Activated CD8-positive, alpha-beta memory T cell treated with anti-CD3 and anti-CD28 coated beads, Interleukin-2, amount 50 U/mL, for 1 hour (primary cell): ENCODE results near the gene ACSF3.
"Not testable (repeated sequence)": the region's sequence is repeated elsewhere in the genome, so short reads cannot be mapped to it uniquely, and the experiment has no call there.

Experiments
- DNase-seq: peaks from one replicate; pipeline ENCODE4 v3.0.0-alpha.2; 2020; ENCODE audit errors: extremely low read depth

ACSF3 gene

GRCh38 chr16:89161763-89162713 is 68.4 kb downstream of the ACSF3 start:
- no peak for DNase-seq

DNA sequence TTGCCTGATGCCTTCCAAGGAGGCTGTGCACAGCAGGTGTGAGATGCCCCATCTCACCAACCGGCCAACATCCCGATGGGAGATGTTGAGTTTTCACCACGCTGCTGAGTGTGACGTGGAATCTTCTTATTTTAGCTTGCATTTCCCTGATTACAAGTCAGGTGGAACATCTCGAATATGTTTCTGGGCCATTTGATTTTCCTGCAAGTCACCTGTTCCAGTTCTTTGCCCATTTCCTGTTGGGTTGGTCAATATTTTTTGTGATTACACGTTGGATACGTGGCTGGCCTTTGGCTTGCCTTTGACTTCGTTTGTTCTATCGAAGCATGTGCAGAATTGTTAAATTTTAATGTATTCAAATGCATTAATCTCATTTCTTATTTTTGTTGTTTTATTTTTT is 69.6 kb downstream of the ACSF3 start:
- no peak for DNase-seq

DNA sequence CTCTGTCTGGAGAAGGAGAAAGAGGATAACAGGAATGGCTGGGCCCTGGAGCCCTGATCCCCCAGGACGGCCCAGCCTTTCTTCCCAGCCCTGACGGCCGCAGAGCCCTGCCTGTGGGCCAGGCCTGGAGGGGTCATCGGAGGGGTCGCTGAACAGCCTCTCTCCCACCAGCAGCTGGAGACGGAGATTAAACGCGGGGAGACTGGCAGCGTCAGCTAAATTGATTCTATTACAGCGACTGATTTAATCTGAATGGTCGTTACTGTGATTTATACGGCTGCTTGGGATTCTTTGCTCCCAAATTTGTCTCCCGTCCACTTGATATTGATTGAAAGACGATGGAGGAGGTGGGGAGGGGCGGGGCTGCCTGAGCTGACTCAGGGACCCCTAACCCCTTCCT is 70.8 kb downstream of the ACSF3 start:
- DNase-seq: no peak

- no peak for DNase-seq
These were observed 71.4 kb downstream of the ACSF3 start for GRCh38 chr16:89164847-89165680.

DNA sequence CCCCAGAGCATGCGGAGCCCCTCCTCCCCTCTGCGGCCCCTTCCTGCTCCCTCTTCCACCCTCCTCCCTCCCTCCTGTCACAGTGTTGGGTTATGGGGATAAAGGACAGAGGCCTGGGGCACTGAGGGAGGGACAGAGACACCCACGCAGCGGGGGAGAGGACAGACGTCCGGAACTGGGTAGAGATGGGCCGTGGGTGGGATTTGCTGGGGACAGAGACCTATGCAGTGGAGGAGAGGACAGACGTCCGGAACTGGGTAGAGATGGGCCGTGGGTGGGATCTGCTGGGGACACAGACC is 72.0 kb downstream of the ACSF3 start:
- DNase-seq: not testable (repeated sequence)

DNA sequence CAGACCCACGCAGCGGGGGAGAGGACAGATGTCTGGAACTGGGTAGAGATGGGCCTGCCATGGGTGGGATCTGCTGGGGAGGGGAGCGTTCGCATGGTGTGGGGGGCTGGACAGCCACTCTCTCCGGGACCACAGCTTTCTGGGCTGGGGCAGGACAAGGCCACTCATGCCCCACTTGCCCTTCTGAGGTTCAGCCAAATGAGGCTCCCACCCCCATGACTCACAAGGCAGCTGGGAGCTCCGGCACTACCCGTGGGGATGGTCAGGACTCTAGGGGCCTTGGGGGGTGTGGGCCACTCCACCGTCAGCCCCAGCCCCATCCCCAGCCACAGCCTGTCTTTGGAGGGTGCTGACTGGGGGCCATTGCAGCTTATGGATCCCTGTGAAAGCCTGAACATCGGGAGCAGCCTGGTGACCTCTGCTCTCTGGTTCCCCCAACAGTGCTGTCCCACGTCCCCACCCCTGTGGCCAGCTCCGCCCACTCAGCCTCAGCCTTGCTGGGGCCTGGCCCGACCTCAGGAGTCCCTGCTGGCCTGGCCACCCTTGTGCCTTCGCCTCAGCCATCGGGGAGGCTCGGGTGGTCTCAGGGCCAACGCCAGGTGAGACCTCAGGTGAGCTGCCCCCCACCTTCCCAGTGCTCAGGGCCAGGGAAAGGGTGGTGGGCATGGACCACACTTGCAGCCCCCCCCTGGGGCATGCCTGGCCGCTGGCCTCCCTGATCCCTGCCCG is 73.2 kb downstream of the ACSF3 start:
- no peak for DNase-seq

- peak; percentile 43 for DNase-seq
These were observed 73.8 kb downstream of the ACSF3 start for GRCh38 chr16:89167425-89167941.

GRCh38 chr16:89168381-89169189 is 74.9 kb downstream of the ACSF3 start:
- DNase-seq: no peak

DNA sequence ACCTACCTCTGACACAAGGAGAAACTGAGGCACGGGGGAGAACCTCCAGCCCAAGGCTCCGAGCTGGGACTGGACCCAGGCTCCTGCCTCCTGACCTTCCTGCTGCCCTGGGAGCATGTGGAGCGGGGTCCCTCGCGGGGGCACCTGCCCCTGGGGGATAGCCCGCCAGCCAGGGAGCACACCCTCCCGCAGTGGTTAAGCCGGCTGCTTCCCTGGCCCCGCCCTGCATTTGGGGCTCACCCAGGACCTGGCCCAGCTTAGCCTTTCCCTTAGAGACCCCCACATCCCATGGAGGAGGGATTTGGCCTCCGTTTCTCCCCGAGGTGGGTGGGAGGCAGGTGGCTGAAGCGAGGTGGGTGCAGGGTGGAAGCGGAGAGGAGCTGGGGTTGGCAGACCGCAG is 76.1 kb downstream of the ACSF3 start:
- DNase-seq: no peak

GRCh38 chr16:89170346-89171215 is 76.9 kb downstream of the ACSF3 start:
- no peak for DNase-seq

- peak; percentile 84 for DNase-seq
These were observed 77.8 kb downstream of the ACSF3 start, which contains the start of gene CDH15 for GRCh38 chr16:89171216-89172170. Gene CDH15, plus strand, starts transcription at chr16:89171748. Its CDS starts 84 bp downstream, at chr16:89171832.

GRCh38 chr16:89172171-89172527 is 78.5 kb downstream of the ACSF3 start:
- no peak for DNase-seq

- DNase-seq: no peak
These were observed 79.0 kb downstream of the ACSF3 start for GRCh38 chr16:89172528-89173173.

GRCh38 chr16:89173174-89173921 is 79.7 kb downstream of the ACSF3 start:
- DNase-seq: no peak

- no peak for DNase-seq
These were observed 80.6 kb downstream of the ACSF3 start for GRCh38 chr16:89174055-89174827.

GRCh38 chr16:89174877-89175276 is 81.2 kb downstream of the ACSF3 start:
- DNase-seq: no peak
